ENCODE measurements around the gene FAM110C. TPM values are rescaled to one million over a fixed set of nuclear protein-coding genes. Genes with fewer than 3 reads are reported as not detected.

FAM110C gene
- polyA plus RNA-seq, 1 donor from 2014 or later: 0.21 TPM

DNA sequence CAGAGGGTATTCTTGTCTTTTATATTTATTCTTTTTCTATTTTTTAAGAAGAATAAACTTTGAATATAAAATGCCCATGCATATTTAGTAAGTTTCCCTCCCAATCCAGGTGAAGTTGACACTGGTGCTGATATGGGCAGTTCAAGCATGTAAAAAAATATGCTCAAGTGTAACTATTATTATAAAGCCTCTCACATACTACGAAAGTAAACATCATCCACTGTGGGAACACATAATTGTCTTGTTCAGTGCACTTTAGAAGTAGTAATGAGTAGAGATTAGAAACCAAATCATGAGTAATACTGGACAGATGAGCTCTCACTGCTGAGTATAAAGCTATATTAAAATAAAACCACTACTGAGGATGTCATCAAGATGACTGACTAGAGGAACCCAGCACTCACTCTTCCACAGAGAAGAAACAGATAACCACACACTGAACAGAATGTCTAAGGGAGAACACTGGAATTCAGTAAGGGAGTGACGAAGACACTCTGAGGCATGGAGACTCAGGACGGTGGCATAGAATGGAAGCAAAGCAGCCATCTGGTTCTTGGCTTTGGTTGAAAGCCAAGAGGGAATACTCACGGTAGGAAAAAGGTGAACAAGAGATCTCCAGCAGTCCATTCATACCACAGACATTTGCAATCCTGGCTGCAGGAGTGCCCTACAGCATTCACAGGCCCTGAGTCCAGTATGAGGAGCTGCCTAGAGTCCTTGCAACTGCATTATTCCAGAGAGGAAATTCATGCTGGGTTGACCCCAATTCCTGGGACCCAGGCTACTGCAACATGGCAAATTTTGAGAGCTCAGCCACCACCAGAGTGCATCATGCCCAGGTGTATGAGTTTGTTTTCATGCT, 9.5 kb upstream of the FAM110C start:
- Histone ChIP-seq H3K9me3 (ENCODE audit: low read length) (peaks cover 17% of the 10 kb centered on the region), H3K9ac (ENCODE audit: low read length) (no peak overlapping the region), H3K9me2 (ENCODE audit: insufficient read depth, low read length) (no peaks in the 10 kb centered on the region), H3K4me3 (ENCODE audit: low read length) (no peak overlapping the region), H3K79me2 (replicated peaks; ENCODE audit: insufficient read depth, low read length) (no peaks in the 10 kb centered on the region), H2AFZ (ENCODE audit: low read depth, low read length) (no peak overlapping the region), H4K20me1 (ENCODE audit: insufficient read depth) (no peaks in the 10 kb centered on the region), H3K27ac (ENCODE audit: low read length) (no peak overlapping the region), H3K4me2 (ENCODE audit: low read length) (no peak overlapping the region), H3K27me3 (ENCODE audit: insufficient read depth, low read depth, low read length) (no peaks in the 10 kb centered on the region), H3F3A (ENCODE audit: insufficient read depth, low read length, poor library complexity, severe bottlenecking) (no peaks in the 10 kb centered on the region), H3K36me3 (ENCODE audit: insufficient read depth, low read length) (no peaks in the 10 kb centered on the region)
- TF ChIP-seq EP300 (conservative IDR thresholded peaks at IDR 0.05; ENCODE audit: poor library complexity, severe bottlenecking) (no peak), CTCF (IDR thresholded peaks at IDR 0.05; ENCODE audit: poor library complexity, severe bottlenecking) (no peak), POLR2AphosphoS5 (IDR thresholded peaks at IDR 0.05) (no peak), TAF1 (IDR thresholded peaks at IDR 0.05; ENCODE audit: low read depth) (no peak), EZH2 (IDR thresholded peaks at IDR 0.05; ENCODE audit: borderline replicate concordance, insufficient read depth, low read length, poor library complexity, severe bottlenecking) (no peak), SMC3 (conservative IDR thresholded peaks at IDR 0.05; ENCODE audit: poor library complexity) (no peak), MXI1 (conservative IDR thresholded peaks at IDR 0.05; ENCODE audit: poor library complexity, severe bottlenecking) (no peak), RAD21 (conservative IDR thresholded peaks at IDR 0.05) (no peak)
- TF ChIP-seq, protein P1, sequence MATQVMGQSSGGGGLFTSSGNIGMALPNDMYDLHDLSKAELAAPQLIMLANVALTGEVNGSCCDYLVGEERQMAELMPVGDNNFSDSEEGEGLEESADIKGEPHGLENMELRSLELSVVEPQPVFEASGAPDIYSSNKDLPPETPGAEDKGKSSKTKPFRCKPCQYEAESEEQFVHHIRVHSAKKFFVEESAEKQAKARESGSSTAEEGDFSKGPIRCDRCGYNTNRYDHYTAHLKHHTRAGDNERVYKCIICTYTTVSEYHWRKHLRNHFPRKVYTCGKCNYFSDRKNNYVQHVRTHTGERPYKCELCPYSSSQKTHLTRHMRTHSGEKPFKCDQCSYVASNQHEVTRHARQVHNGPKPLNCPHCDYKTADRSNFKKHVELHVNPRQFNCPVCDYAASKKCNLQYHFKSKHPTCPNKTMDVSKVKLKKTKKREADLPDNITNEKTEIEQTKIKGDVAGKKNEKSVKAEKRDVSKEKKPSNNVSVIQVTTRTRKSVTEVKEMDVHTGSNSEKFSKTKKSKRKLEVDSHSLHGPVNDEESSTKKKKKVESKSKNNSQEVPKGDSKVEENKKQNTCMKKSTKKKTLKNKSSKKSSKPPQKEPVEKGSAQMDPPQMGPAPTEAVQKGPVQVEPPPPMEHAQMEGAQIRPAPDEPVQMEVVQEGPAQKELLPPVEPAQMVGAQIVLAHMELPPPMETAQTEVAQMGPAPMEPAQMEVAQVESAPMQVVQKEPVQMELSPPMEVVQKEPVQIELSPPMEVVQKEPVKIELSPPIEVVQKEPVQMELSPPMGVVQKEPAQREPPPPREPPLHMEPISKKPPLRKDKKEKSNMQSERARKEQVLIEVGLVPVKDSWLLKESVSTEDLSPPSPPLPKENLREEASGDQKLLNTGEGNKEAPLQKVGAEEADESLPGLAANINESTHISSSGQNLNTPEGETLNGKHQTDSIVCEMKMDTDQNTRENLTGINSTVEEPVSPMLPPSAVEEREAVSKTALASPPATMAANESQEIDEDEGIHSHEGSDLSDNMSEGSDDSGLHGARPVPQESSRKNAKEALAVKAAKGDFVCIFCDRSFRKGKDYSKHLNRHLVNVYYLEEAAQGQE (IDR thresholded peaks at IDR 0.05; ENCODE audit: borderline replicate concordance): no peak

- H3K79me2 ChIP-seq (replicated peaks; ENCODE audit: insufficient read depth, low read length): no peaks in the 10 kb centered on the region
- no peaks in the 10 kb centered on the region for H3K9me2 ChIP-seq (ENCODE audit: insufficient read depth, low read length)
- no peak overlapping the region for H3K4me3 ChIP-seq (ENCODE audit: low read length)
- H3K9ac ChIP-seq (ENCODE audit: low read length): no peak overlapping the region
- H3K27me3 ChIP-seq (ENCODE audit: insufficient read depth, low read depth, low read length): peaks cover 26% of the 10 kb centered on the region
- H3K9me3 ChIP-seq (ENCODE audit: low read length): no peaks in the 10 kb centered on the region
- TF ChIP-seq EZH2 (IDR thresholded peaks at IDR 0.05; ENCODE audit: borderline replicate concordance, insufficient read depth, low read length, poor library complexity, severe bottlenecking) (no peak), MXI1 (conservative IDR thresholded peaks at IDR 0.05; ENCODE audit: poor library complexity, severe bottlenecking) (no peak), TAF1 (IDR thresholded peaks at IDR 0.05; ENCODE audit: low read depth) (no peak), POLR2AphosphoS5 (IDR thresholded peaks at IDR 0.05) (no peak), EP300 (conservative IDR thresholded peaks at IDR 0.05; ENCODE audit: poor library complexity, severe bottlenecking) (no peak), SMC3 (conservative IDR thresholded peaks at IDR 0.05; ENCODE audit: poor library complexity) (no peak), RAD21 (conservative IDR thresholded peaks at IDR 0.05) (no peak)
- TF ChIP-seq, protein P1 (IDR thresholded peaks at IDR 0.05; ENCODE audit: borderline replicate concordance): no peak
- H3K27ac ChIP-seq (ENCODE audit: low read length): no peak overlapping the region
- no peaks in the 10 kb centered on the region for H4K20me1 ChIP-seq (ENCODE audit: insufficient read depth)
- H2AFZ ChIP-seq (ENCODE audit: low read depth, low read length): no peak overlapping the region
- no peaks in the 10 kb centered on the region for H3K36me3 ChIP-seq (ENCODE audit: insufficient read depth, low read length)
- H3F3A ChIP-seq (ENCODE audit: insufficient read depth, low read length, poor library complexity, severe bottlenecking): no peaks in the 10 kb centered on the region
- no peak overlapping the region for H3K4me2 ChIP-seq (ENCODE audit: low read length)
These were observed 5.3 kb upstream of the FAM110C start for GRCh38 chr2:51613-52012.

Data from neural cell (in vitro differentiated cells).